Esophagus squamous epithelium (tissue), 4 donors: ENCODE data around the gene RAD9A.

ENCODE experiments used
- POLR2A ChIP-seq, 4 donors: fragments of 450-650 bp; IDR thresholded peaks; one replicate each; pipeline ENCODE4 v1.6.1; 2017; ENCODE audit warnings: antibody characterized with exemption in 4 of 4, mild to moderate bottlenecking in 4 of 4, moderate library complexity in 3 of 4
- TF ChIP-seq, protein P1 (sequence below), 6 experiments: fragments of 450-650 bp in 4 of 6; fragments of 200-600 bp in 2 of 6; sonication (generic) in 2 of 6; IDR thresholded peaks; one replicate each; pipeline ENCODE4 v1.5.1; 2016 to 2019; ENCODE audit warnings: antibody characterized with exemption in 6 of 6, mild to moderate bottlenecking in 4 of 6, moderate library complexity in 4 of 6

DNA sequence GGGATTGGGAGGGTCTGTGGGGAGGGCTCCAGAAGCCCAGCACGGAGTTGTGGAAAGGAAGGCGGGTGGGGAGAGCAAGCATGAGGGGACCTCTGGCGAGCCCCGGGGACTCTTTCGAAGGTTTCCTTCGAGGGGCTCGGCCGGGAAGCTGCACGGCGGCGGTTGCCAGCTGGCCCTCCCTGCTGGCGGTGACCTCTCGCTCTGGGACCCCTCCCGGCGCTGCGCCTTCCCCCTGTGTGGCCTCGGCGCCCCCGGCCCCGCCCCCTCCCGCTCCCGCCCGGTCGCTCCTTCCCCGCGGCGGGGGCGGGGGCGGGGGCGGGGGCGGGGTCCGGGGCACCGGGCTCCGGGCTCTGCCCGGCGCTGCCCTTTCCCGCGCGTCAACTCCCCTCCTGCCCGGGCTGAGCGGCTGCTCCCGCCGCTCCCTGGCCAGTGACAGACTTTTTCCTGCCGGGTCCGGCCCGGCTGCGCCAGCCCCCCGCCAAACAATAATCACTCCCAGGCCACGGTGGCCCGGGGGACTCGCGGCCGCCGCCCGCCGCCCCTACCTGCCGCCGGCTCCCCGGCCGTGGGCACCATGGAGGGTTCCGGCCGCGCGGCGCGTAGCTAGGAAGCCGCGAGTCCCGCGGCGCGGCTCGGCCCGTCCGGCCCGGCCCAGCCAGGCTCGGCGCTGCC, 19.3 kb upstream of the RAD9A start:
- TF ChIP-seq, protein P1, sequence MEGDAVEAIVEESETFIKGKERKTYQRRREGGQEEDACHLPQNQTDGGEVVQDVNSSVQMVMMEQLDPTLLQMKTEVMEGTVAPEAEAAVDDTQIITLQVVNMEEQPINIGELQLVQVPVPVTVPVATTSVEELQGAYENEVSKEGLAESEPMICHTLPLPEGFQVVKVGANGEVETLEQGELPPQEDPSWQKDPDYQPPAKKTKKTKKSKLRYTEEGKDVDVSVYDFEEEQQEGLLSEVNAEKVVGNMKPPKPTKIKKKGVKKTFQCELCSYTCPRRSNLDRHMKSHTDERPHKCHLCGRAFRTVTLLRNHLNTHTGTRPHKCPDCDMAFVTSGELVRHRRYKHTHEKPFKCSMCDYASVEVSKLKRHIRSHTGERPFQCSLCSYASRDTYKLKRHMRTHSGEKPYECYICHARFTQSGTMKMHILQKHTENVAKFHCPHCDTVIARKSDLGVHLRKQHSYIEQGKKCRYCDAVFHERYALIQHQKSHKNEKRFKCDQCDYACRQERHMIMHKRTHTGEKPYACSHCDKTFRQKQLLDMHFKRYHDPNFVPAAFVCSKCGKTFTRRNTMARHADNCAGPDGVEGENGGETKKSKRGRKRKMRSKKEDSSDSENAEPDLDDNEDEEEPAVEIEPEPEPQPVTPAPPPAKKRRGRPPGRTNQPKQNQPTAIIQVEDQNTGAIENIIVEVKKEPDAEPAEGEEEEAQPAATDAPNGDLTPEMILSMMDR (IDR thresholded peaks at IDR 0.05): no peak
- TF ChIP-seq POLR2A (IDR thresholded peaks at IDR 0.05): peak in 1 of 4 donors; percentile 11
